SH-SY5Y (cell line): ENCODE measurements around the gene AMBN.
A peak's percentile ranks its signal among the peaks of the same experiment; 100 is the strongest.

Experiments
- GATA2 ChIP-seq: IDR thresholded peaks from 2 replicates; pipeline ENCODE4 v1.6.1; 2011; ENCODE audit warnings: mild to moderate bottlenecking, low read depth, low read length
- GATA3 ChIP-seq: IDR thresholded peaks from 2 replicates; pipeline ENCODE4 v1.6.1; 2011; ENCODE audit warnings: low read depth, mild to moderate bottlenecking, low read length, moderate library complexity

The AMBN gene

DNA sequence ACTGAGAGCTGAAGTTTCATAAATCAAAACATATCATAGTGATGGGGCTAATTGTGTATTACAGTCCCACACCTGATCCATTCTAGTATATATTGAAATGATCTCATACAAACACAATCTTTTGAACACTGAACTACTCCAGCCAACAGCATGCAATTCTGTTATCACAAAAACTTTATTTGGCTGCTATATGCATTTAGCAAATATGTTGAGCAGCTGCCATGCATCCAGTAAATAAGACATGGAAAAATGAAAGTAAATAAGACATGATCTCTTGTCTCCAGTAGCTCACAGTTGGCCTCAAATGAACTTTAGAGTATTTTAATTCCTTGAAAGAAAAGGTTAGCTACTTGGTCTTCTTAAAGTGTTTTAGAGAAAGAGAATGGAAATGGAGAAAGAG, 2.1 kb downstream of the AMBN start:
- TF ChIP-seq GATA2, result no peak
- no peak for TF ChIP-seq GATA3

DNA sequence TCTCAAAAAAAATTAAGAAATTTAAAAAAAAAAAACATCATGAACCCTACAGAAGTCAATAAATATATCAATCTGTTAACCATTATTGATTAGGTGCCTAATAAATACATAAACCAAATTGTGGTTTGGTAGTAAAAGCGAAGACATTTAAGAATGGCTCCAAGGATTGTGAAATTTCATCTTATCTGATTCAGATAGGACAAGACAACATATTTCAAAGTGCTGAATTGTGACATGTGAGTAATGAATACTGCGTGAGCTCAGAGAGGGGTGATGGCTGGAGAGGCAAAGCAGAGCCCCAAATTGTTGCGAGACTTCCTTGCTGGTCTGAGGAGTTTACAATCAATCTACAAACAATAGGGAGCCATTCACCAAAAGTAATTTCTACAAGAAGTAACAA, 8.2 kb downstream of the AMBN start:
- TF ChIP-seq GATA2, result no peak
- no peak for TF ChIP-seq GATA3

DNA sequence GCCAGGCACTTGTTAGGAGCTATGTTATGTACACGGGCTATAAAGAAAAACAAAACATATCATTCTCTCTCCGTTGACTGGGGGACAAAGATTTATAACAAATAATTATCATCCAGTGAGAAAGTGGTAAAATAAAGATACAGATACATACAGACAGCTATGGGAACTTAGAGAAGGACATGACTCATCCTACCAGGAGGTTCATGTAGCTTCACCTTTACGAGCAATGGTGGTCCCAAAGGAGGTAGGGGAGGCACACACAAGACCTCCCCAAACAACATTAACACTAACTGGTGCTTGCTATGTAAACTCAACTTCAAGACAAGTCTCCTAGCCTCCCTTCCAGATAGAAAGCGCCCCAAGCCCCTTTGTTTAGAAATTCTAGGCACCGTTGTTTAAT, 8.9 kb downstream of the AMBN start:
- no peak for TF ChIP-seq GATA2
- TF ChIP-seq GATA3, result no peak

DNA sequence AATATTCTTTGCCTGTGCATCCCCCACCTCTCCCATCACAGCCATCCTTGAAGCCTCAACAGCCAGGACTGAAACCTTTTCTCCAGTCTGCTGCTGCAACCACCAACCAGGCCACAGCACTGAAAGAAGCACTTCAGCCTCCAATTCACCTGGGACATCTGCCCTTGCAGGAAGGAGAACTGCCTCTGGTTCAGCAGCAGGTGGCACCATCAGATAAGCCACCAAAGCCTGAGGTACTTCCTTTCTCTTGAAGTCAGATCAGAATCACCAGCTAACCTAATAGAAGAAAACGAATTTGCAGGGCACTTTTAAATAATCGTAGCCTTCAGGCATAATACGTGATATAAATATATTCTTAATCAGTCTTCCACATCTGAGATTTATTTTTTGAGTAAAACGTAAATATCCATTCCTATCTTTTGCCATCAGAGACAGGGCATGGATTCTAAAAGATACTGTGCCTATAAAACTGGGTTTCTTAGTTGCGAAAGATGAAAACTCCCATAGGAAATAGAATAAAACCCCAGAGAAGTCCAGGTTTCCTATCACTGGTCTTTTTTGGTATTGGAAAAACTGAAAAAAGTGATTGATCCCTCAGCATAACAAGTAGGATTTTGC, 9.5 kb downstream of the AMBN start:
- 0 out of 2 replicates have a peak, but pooled peaks have one; percentile 8 for TF ChIP-seq GATA2
- no peak for TF ChIP-seq GATA3

DNA sequence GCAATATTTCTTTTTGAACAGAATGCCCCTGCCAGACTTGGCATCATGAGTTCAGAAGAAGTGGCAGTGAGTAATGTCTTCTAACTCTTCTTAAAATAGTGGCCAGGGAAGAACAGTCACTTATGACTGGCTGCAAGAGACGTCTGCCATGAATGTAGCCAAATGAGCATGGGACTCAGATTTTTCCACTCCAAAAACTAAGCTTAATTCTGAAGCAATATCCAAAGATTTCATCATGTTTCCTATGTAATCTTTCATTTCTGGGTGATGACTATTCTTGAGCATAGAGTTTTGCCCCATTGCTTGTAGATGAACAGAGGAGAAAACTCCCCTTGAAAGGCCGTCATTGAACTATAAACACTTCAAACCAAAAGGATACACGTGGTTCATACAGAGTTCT, 11.8 kb downstream of the AMBN start:
- TF ChIP-seq GATA2 (no peak), GATA3 (no peak)

DNA sequence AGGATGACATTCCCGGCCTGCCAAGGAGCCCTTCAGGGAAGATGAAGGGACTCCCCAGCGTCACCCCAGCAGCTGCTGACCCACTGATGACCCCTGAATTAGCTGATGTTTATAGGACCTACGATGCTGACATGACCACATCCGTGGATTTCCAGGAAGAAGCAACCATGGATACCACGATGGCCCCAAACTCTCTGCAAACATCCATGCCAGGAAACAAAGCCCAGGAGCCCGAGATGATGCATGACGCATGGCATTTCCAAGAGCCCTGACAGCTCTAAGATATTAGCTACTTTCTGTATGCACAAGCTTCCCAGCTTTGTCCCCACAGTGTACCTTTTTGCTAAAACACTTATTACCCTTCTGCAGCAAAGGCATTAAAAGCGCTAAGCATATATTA, 14.4 kb downstream of the AMBN start:
- TF ChIP-seq GATA2 (no peak), GATA3 (no peak)

DNA sequence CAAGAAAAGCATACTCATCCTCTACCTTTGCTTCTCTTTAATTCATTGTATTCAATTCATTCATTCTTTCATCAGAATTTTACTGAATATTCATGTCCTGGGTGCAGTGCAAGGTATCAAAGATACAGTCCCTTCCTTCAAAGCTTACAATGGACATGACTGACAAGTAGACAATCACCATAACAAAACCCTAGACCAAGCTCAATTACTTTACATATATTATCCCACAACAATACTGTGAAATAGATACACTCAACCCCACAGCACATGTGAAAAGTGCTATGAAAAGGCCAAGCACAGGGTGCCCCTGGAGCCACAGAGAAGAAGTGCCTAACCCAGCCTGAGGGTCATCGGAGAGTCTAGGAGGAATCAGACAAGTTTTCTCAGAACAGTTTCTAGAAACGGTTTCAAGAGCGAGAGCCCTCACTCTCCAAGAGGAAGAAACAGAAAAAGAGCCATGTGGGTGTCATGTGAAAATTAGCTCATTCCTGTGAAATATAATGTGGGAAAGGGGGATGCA, 15.3 kb downstream of the AMBN start:
- no peak for TF ChIP-seq GATA3
- no peak for TF ChIP-seq GATA2

DNA sequence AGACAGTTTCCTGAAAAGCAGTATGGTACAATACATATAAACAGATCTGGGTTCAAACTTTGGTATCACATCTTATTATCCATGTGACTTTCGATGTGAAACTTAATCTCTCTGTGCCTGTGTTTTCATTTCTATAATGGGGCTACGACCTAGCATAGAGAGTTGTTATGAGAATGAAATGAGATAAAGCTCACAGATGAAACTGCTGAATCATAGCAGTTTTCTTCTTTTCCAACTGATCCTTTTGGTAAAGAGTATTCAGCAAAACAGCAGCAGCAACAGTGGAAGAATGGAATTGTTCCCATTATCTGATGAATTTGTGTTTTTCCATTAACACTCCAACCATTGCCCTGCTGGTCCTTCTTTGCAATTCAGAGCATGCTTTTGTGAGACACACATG, 16.3 kb downstream of the AMBN start:
- TF ChIP-seq GATA3 (no peak), GATA2 (no peak)

DNA sequence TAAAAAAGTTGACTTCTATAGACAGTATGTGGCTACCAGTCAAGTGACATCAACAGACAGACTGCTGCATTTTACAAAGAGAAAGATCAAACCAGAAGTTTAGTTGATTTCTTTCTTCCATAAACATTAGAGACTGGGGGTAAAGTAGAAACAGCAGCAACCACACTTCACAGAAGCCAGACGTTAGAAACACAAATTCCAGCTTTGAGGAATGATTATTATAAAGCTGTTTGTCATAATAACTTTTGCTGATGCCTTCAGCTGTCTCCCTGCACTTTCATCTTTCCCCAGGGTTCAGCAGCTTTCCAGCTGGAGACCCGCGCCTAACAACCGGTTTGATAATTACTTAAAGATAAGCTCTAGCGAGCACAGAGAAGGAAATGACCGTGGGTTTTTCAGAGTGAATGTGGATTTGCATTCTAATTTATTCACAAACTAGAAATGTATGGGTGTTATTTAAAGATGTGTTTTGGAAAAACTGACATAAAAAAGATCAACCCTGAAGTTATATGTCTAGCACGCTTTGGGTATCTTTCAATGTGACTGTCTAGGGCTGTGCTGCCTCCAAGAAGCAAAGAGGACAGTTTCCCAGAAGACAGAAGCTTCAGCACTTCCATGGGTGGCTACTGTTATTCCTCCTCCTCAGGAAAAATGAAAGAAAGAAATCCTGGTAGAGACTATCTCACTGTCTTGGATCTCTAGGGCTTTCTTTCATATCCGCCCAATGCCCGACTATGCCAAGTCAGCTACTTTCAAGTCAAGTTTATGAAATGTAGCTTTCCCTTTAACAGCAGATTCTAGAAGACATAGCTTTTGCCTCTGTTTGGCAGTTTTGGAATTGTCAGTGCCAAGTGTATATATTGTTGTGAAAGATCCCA, 21.5 kb downstream of the AMBN start:
- TF ChIP-seq GATA2 (no peak), GATA3 (no peak)

DNA sequence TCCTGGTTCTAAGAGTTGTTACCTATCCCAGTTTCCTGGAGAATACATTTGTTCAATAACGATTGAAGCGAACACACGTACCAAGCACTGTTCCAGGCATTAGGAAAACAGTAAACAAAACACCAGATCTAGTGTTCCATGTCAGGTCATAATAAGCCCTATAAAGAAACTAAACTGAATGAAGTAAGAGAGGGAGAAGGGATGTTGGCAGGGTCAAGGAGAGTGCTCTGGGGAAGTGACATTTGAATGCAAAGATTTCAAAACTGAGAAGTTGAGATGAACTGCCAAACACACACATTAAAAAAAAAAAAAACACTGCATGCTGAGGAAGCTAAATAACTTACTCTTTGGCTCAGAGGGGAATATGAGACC, 22.1 kb downstream of the AMBN start:
- TF ChIP-seq GATA2, result no peak
- TF ChIP-seq GATA3, result no peak

DNA sequence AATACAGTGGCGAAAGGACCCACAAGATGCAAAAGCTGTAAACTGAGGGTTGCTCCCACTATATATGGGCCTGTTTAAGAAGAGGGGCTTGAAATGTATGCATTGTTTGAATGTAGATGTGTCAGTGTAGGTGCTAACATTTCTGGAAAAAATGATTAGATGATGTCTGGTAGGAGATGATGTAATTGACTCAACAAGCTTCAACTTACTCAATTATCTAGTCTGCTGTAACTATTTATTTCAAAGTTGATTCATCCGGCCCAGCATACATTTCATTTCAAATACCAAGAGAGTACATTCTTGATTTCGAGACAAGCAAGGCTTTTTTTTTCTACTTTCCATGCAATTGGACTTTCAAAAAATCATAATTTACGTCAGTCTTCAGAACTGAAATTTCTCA, 27.2 kb downstream of the AMBN start:
- TF ChIP-seq GATA3, result no peak
- TF ChIP-seq GATA2, result no peak

DNA sequence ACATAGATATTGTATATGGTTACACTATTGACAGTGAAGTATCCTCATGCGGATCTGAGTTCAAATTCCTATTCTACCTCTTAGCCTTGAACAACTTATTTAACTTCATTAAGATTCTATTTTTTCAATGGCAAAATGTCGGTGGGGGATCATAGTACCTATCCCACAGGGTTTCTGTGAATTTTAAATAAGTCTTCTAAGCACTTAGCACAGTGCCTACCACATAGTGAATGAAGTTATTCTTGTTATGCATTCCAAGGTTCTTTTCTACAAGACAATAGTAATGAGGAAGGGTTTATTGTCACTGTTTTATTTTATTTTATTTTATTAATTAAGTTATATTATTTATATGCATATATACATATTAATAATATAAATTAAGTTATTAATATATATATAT, 27.7 kb downstream of the AMBN start:
- TF ChIP-seq GATA2 (no peak), GATA3 (no peak)

DNA sequence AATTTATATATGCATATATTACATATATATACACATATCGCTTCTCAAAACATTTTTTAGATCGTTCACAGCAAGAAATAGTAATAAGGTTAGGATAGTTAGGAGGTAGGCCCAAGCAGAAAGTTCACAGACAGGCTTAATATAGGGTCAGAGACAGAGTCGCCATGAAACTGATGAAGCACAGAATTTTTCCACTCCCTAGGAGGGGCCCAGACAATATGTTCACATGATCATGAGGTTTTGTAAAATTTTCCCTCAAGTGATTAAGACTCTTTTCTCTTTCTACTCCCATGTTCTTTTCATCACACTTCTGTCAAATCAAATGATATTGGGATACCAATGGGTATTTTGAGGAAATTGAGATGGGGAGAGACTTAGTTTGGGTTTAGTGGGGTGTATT, 31.3 kb downstream of the AMBN start:
- TF ChIP-seq GATA2 (no peak), GATA3 (no peak)

DNA sequence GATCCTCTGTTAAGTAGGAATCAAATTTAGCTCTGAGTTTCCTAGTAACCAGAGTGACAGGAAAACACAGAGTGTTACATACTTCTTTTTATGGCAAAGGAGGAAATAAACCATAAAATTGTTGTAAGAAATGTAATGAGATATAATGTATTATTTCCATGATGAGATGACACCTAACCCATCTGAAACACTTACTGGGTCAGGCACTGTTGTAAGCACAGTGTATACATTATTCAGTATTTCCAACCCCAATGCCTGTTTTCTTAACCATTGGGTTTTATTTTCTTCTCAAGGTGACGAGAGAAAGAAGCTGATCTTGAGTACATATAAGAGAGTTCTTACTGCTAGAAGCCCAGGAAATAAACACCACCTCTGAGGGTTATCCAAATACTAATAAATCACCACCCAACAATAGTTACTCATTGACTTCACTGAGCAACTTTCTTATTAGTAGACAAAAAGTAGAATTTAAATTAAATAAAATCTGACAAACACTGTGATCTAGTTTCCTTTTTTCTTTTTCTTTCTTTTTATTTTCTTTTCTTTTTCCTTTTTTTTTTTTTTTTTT, 32.3 kb downstream of the AMBN start:
- TF ChIP-seq GATA2 (no peak), GATA3 (no peak)

DNA sequence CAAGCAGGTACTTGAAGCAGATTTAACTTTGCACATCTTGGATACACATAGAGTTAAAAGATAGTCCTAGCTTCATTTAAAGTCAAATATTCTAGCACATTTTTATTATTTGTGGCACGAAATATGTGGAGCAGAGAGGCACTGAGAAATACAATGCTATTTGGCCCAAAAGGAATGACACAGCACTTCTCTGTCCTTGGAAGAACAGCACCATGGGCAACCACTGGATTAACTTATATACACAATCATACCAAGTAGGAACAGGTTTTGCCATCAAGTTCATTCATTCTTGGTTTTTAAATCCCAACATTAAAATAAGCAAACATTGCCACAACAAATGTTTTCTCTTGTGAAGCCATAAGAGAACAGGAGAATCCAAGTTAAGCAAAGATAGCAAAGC, 35.6 kb downstream of the AMBN start:
- no peak for TF ChIP-seq GATA2
- no peak for TF ChIP-seq GATA3
